GM12878 (cell line): ENCODE measurements around the gene ANKRD17. TPM values are rescaled to one million over a fixed set of nuclear protein-coding genes. Genes with fewer than 3 reads are reported as not detected.
A peak's percentile ranks its signal among the peaks of the same experiment; 100 is the strongest.

Experiments
- ATAC-seq: fragments of 200-7000 bp; cut with Tn5 transposase; 3 replicates; pipeline ENCODE4 v1.9.1; 2020; ENCODE audit warnings: mild to moderate bottlenecking, moderate library complexity
- BruUV-seq: library from RNA; stranded (reverse); fragments of 400-500 nt; replicated peaks from 2 replicates; lab custom pipeline; 2021; lab: Mats Ljungman, UMichigan
- CTCF ChIA-PET: fragments of 300-600 bp; sonication (Branson Sonifier 250); formaldehyde crosslinking; extraction: SDS; loops from one replicate; lab custom pipeline; 2021; ENCODE audit warnings: inconsistent platforms; lab: Yijun Ruan, JAX
- POLR2A ChIA-PET: fragments of 350-600 bp; formaldehyde crosslinking; extraction: SDS; loops from one replicate; lab custom pipeline; 2021; ENCODE audit warnings: inconsistent platforms; lab: Charles Lee
- RAD21 ChIA-PET: fragments of 300-600 bp; sonication (Branson Sonifier 250); formaldehyde crosslinking; loops from one replicate; lab custom pipeline; 2023; ENCODE audit warnings: antibody characterized with exemption; ENCODE audit not compliant: unreplicated experiment; lab: Charles Lee
- SMC1A ChIA-PET: fragments of 300-600 bp; sonication (Branson Sonifier 250); formaldehyde crosslinking; loops from one replicate; lab custom pipeline; 2023; ENCODE audit not compliant: unreplicated experiment, uncharacterized antibody; lab: Charles Lee
- DNase-seq: peaks from one replicate; pipeline ENCODE4 v3.0.0-alpha.2; 2011; ENCODE audit warnings: low read depth, low spot score
- FAIRE-seq: peaks from 3 replicates; lab custom pipeline; 2011; peaks lifted over from hg19 to GRCh38; lab: Jason Lieb, UNC
- H2AFZ ChIP-seq: 2 replicates; pipeline ENCODE4 v1.6.0; 2011; ENCODE audit warnings: low read depth, low read length, control low read depth; ENCODE audit not compliant: control insufficient read depth
- H3K27ac ChIP-seq: 2 replicates; pipeline ENCODE4 v1.5.1; 2011; ENCODE audit warnings: control low read depth; ENCODE audit not compliant: control insufficient read depth, insufficient read depth
- H3K27me3 ChIP-seq, 2 experiments: replicated peaks in 1 of 2; 2 replicates each; pipeline versions ENCODE4 v1.6.0 to v1.6.1; 2011; ENCODE audit warnings: low read length in 1 of 2; ENCODE audit not compliant: control insufficient read depth in 2 of 2, insufficient read depth in 2 of 2
- H3K36me3 ChIP-seq, 2 experiments: 2 replicates each; pipeline ENCODE4 v1.5.1; 2011; ENCODE audit warnings: low read length in 1 of 2; ENCODE audit not compliant: control insufficient read depth in 2 of 2, insufficient read depth in 2 of 2
- H3K4me1 ChIP-seq: 2 replicates; pipeline ENCODE4 v1.6.1; 2011; ENCODE audit warnings: mild to moderate bottlenecking, low read length, moderate library complexity, mixed read lengths; ENCODE audit not compliant: control insufficient read depth, insufficient read depth
- H3K4me2 ChIP-seq: 2 replicates; pipeline ENCODE4 v1.6.0; 2011; ENCODE audit warnings: control low read depth; ENCODE audit not compliant: control insufficient read depth, insufficient read depth
- H3K4me3 ChIP-seq: fragments of 200-600 bp; sonication (generic); 2 replicates; pipeline ENCODE4 v1.5.1; 2016
- H3K79me2 ChIP-seq: 2 replicates; pipeline ENCODE4 v1.6.0; 2011; ENCODE audit warnings: low read length; ENCODE audit not compliant: control insufficient read depth, insufficient read depth
- H3K9ac ChIP-seq: 2 replicates; pipeline ENCODE4 v1.8.0; 2011; ENCODE audit warnings: low read length, control low read depth, mixed read lengths; ENCODE audit not compliant: control insufficient read depth, insufficient read depth
- H3K9me3 ChIP-seq: replicated peaks from 3 replicates; pipeline ENCODE4 v1.5.1; 2011; ENCODE audit warnings: mild to moderate bottlenecking, low read length; ENCODE audit not compliant: control insufficient read depth, insufficient read depth
- H4K20me1 ChIP-seq: 2 replicates; pipeline ENCODE4 v1.6.0; 2011; ENCODE audit not compliant: control insufficient read depth, insufficient read depth
- BACH1 ChIP-seq: fragments of 450-650 bp; IDR thresholded peaks from 2 replicates; pipeline ENCODE4 v1.6.1; 2017; ENCODE audit warnings: mild to moderate bottlenecking, borderline replicate concordance
- BCL11A ChIP-seq: IDR thresholded peaks from 2 replicates; pipeline ENCODE4 v1.6.1; 2011; ENCODE audit warnings: low read depth, low read length
- CHD2 ChIP-seq: IDR thresholded peaks from 2 replicates; pipeline ENCODE4 v1.6.1; 2011; ENCODE audit warnings: low read depth, low read length, improper control_type of control experiment, borderline replicate concordance
- CREB1 ChIP-seq: IDR thresholded peaks from 2 replicates; pipeline ENCODE4 v1.6.1; 2012; ENCODE audit warnings: low read depth, mild to moderate bottlenecking, inconsistent platforms
- ESRRA ChIP-seq: IDR thresholded peaks from 2 replicates; pipeline ENCODE4 v1.6.1; 2012; ENCODE audit warnings: mild to moderate bottlenecking, low read length, improper control_type of control experiment
- HCFC1 ChIP-seq: fragments of 150-350 bp; IDR thresholded peaks from 2 replicates; pipeline ENCODE4 v1.6.1; 2014; ENCODE audit warnings: low read length
- HDAC6 ChIP-seq: fragments of 200-600 bp; sonication (generic); IDR thresholded peaks from one replicate; pipeline ENCODE4 v1.8.0; 2017; ENCODE audit warnings: antibody characterized with exemption; ENCODE audit not compliant: unreplicated experiment
- IKZF1 ChIP-seq: fragments of 450-650 bp; conservative IDR thresholded peaks from 2 replicates; pipeline ENCODE4 v1.6.1; 2017; ENCODE audit warnings: antibody characterized with exemption, mild to moderate bottlenecking
- JUND ChIP-seq: IDR thresholded peaks from 2 replicates; pipeline ENCODE4 v1.6.1; 2012; ENCODE audit warnings: low read depth, mild to moderate bottlenecking, low read length, improper control_type of control experiment, moderate library complexity
- KAT2A ChIP-seq: conservative IDR thresholded peaks from 2 replicates; pipeline ENCODE4 v1.6.1; 2011; ENCODE audit warnings: low read depth, low read length; ENCODE audit not compliant: control insufficient read depth
- MEF2A ChIP-seq: IDR thresholded peaks from 2 replicates; pipeline ENCODE4 v1.6.1; 2011; ENCODE audit warnings: low read depth, mild to moderate bottlenecking, low read length, moderate library complexity; ENCODE audit not compliant: insufficient read depth
- MXI1 ChIP-seq: fragments of 150-350 bp; IDR thresholded peaks from 2 replicates; pipeline ENCODE4 v1.6.1; 2011; ENCODE audit warnings: low read depth, mild to moderate bottlenecking, inconsistent platforms, low read length, improper control_type of control experiment
- NFXL1 ChIP-seq: fragments of 450-650 bp; IDR thresholded peaks from 2 replicates; pipeline ENCODE4 v1.6.1; 2017; ENCODE audit warnings: antibody characterized with exemption, mild to moderate bottlenecking, borderline replicate concordance
- NFYB ChIP-seq: IDR thresholded peaks from 2 replicates; pipeline ENCODE4 v1.6.1; 2011; ENCODE audit warnings: low read depth, mild to moderate bottlenecking, low read length, improper control_type of control experiment, moderate library complexity; ENCODE audit not compliant: insufficient read depth
- POLR2A ChIP-seq: IDR thresholded peaks from 2 replicates; pipeline ENCODE4 v1.6.1; 2011; ENCODE audit warnings: low read depth, mild to moderate bottlenecking, low read length
- POLR2AphosphoS2 ChIP-seq: IDR thresholded peaks from 2 replicates; pipeline ENCODE4 v1.6.1; 2011; ENCODE audit warnings: low read depth, mild to moderate bottlenecking, low read length, improper control_type of control experiment, moderate library complexity
- RCOR1 ChIP-seq: conservative IDR thresholded peaks from 2 replicates; pipeline ENCODE4 v1.6.1; 2012; ENCODE audit warnings: low read depth, low read length, improper control_type of control experiment
- RUNX3 ChIP-seq: IDR thresholded peaks from 2 replicates; pipeline ENCODE4 v1.6.1; 2012; ENCODE audit warnings: low read length, inconsistent platforms
- SMAD5 ChIP-seq: IDR thresholded peaks from 2 replicates; pipeline ENCODE4 v1.6.1; 2016; ENCODE audit warnings: antibody characterized with exemption, low read depth
- SMC3 ChIP-seq: IDR thresholded peaks from 2 replicates; pipeline ENCODE4 v1.6.1; 2011; ENCODE audit warnings: low read length, improper control_type of control experiment, borderline replicate concordance
- SP1 ChIP-seq: IDR thresholded peaks from one replicate; pipeline ENCODE4 v1.6.1; 2011; ENCODE audit warnings: low read depth, low read length
- SPI1 ChIP-seq: IDR thresholded peaks from 2 replicates; pipeline ENCODE4 v1.6.1; 2011; ENCODE audit warnings: low read depth, mild to moderate bottlenecking, low read length, moderate library complexity, borderline replicate concordance; ENCODE audit not compliant: insufficient read depth
- TCF3 ChIP-seq: IDR thresholded peaks from 2 replicates; pipeline ENCODE4 v1.6.1; 2012; ENCODE audit warnings: low read depth, mild to moderate bottlenecking, low read length, borderline replicate concordance; ENCODE audit not compliant: insufficient read depth
- WRNIP1 ChIP-seq: IDR thresholded peaks from 2 replicates; pipeline ENCODE4 v1.6.1; 2011; ENCODE audit warnings: low read depth, low read length, improper control_type of control experiment, borderline replicate concordance
- ZNF207 ChIP-seq: fragments of 450-650 bp; IDR thresholded peaks from 2 replicates; pipeline ENCODE4 v1.6.1; 2014; ENCODE audit warnings: antibody characterized with exemption, mild to moderate bottlenecking, borderline replicate concordance
- ZNF217 ChIP-seq: fragments of 450-650 bp; IDR thresholded peaks from 2 replicates; pipeline ENCODE4 v1.6.1; 2017; ENCODE audit warnings: antibody characterized with exemption, mild to moderate bottlenecking
- ZNF24 ChIP-seq: fragments of 450-650 bp; IDR thresholded peaks from 2 replicates; pipeline ENCODE4 v1.6.1; 2017; ENCODE audit warnings: antibody characterized with exemption, mild to moderate bottlenecking
- ZNF274 ChIP-seq: IDR thresholded peaks from one replicate; pipeline ENCODE4 v1.8.0; 2011; ENCODE audit not compliant: insufficient read length, insufficient read depth
- WGBS: methylation state at CpG from one replicate; pipeline ENCODE4 v1.1.6; 2016; ENCODE audit warnings: low lambda C conversion rate; ENCODE audit not compliant: insufficient replicate concordance, insufficient coverage; ENCODE audit errors: missing lambda C conversion rate; 5-methylcytosine and 5-hydroxymethylcytosine counted together
- in situ Hi-C: fragments of 300-500 bp; cut with MboI; formaldehyde crosslinking; loops from 9 replicates; pipeline ENCODE4 v1.14.3; 2018; ENCODE audit warnings: mixed read lengths
- intact Hi-C: fragments of 100-400 bp; cut with micrococcal nuclease; formaldehyde crosslinking; loops from one replicate; pipeline ENCODE4 v1.14.2; 2022; ENCODE audit not compliant: unreplicated experiment
- polyA plus RNA-seq, 11 experiments: library from polyadenylated mRNA; depleted of rRNA in 4 of 11; unstranded in 6 of 11; stranded (reverse) in 5 of 11; fragments of >200 nt; fragmentation: Nextera tagmentation in 4 of 11; fragmentation: Illumina TruSeq in 1 of 11; extraction: Ambion mirVana in 4 of 11; extraction: Trizol in 1 of 11; gene quantifications; 1 replicate in 1 of 11; 2 replicates in 10 of 11; pipeline versions ENCODE4 v1.2.1 to v1.2.3, GENCODE V29; 2011 to 2016; ENCODE audit warnings: inconsistent platforms in 2 of 11, missing spikeins in 2 of 11, low read depth in 1 of 11
- total RNA-seq, 4 experiments: library from RNA; depleted of rRNA in 3 of 4; stranded (reverse); fragments of >200 nt in 3 of 4; fragmentation: Illumina TruSeq in 1 of 4; extraction: Trizol in 1 of 4; gene quantifications; 2 replicates each; pipeline versions ENCODE4 v1.2.1 to v1.2.3, GENCODE V29; 2013 to 2021
- TF ChIP-seq, protein P1 (sequence below): fragments of 450-650 bp; IDR thresholded peaks from 2 replicates; pipeline ENCODE4 v1.6.1; 2016; ENCODE audit warnings: mild to moderate bottlenecking

The ANKRD17 gene
- total and polyA plus RNA-seq, 10 of the 15 experiments (the other 5 are each of a cell fraction or from before 2014, with no cell fraction given) = 11.7 to 46.5 (median 32.6) TPM

DNA sequence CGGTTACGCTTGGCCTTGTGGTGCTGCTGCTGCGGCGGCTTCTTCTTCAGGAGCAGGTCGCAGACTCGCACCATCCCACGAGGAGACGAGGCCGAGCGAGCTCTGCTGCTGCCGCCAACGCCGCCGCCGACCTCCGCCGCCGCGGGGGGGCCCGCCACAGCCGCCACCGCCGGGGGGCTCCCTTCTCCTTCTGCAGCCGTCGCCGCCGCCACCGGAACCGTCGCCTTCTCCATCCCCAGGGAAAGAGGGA lies 237 bp downstream of the ANKRD17 start:
- peak; percentile 31 for ATAC-seq
- FAIRE-seq = no peak
- in situ Hi-C loops = no loop called here
- TF ChIP-seq IKZF1 = 0 out of 2 replicates have a peak, but pooled peaks have one; percentile 2
- TF ChIP-seq NFXL1 = no peak
- TF ChIP-seq RCOR1 = no peak
- TF ChIP-seq CHD2 = no peak
- TF ChIP-seq TCF3 = peak; percentile 16; the same call in 1 of the 2 replicates
- 0 out of 2 replicates have a peak, but pooled peaks have one; percentile 38 for TF ChIP-seq ZNF207
- no peak for TF ChIP-seq MEF2A
- TF ChIP-seq, protein P1, sequence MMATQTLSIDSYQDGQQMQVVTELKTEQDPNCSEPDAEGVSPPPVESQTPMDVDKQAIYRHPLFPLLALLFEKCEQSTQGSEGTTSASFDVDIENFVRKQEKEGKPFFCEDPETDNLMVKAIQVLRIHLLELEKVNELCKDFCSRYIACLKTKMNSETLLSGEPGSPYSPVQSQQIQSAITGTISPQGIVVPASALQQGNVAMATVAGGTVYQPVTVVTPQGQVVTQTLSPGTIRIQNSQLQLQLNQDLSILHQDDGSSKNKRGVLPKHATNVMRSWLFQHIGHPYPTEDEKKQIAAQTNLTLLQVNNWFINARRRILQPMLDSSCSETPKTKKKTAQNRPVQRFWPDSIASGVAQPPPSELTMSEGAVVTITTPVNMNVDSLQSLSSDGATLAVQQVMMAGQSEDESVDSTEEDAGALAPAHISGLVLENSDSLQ = no peak
- no peak for TF ChIP-seq RUNX3
- TF ChIP-seq ZNF217 = 0 out of 2 replicates have a peak, but pooled peaks have one; percentile 21
- TF ChIP-seq SPI1 = no peak
- TF ChIP-seq SP1 = no peak
- TF ChIP-seq SMAD5 = no peak
- TF ChIP-seq ZNF24 = peak; percentile 52; the same call in 1 of the 2 replicates
- no peak for TF ChIP-seq SMC3
- no peak for TF ChIP-seq BCL11A
- TF ChIP-seq ZNF274 = no peak
- no peak for TF ChIP-seq ESRRA
- TF ChIP-seq JUND = no peak
- peak; percentile 47; the same call in 1 of the 2 replicates for TF ChIP-seq BACH1
- no peak for TF ChIP-seq WRNIP1
- TF ChIP-seq POLR2A = no peak; the same call in 1 of the 2 replicates
- no peak for TF ChIP-seq NFYB
- no peak for TF ChIP-seq HDAC6
- TF ChIP-seq MXI1 = 0 out of 2 replicates have a peak, but pooled peaks have one; percentile 17
- TF ChIP-seq KAT2A = no peak
- no peak; the same call in 1 of the 2 replicates for TF ChIP-seq POLR2AphosphoS2
- no peak for TF ChIP-seq CREB1
- no peak for TF ChIP-seq HCFC1

More for the DNA sequence above, 237 bp downstream of the ANKRD17 start:
- intact Hi-C loops = loop anchor here (2.0 to 10.0 kb wide), 4 partner anchors 50 to 336 kb away; no protein-coding TSS in a partner anchor
- no peaks in the 10 kb centered on the region for H3K4me1 ChIP-seq
- H3K27ac ChIP-seq = peak overlapping the region; percentile 95
- H3K79me2 ChIP-seq = peaks cover 73% of the 10 kb centered on the region
- H3K36me3 ChIP-seq = no peaks in the 10 kb centered on the region; a peak in 1 of 4 replicates
- BruUV-seq = no TSS peak
- ChIA-PET SMC1A (interaction anchor here (0.7 to 3.4 kb wide), 6 partner anchors 10 to 360 kb away, joined by 3 to 12 read pairs (median 5); no protein-coding TSS in a partner anchor), POLR2A (interaction anchor here (1.2 to 4.0 kb wide), 4 partner anchors 169 to 343 kb away, joined by 3 to 27 read pairs (median 4); partner anchors contain the start of gene COX18), CTCF (interaction anchor here (0.7 to 4.7 kb wide), 8 partner anchors 14 to 220 kb away, joined by 3 to 41 read pairs (median 6); no protein-coding TSS in a partner anchor), RAD21 (interaction anchor here (0.8 to 4.3 kb wide), 8 partner anchors 35 to 396 kb away, joined by 3 to 17 read pairs (median 4); partner anchors contain the start of gene COX18)
- H3K4me3 ChIP-seq = peak overlapping the region; percentile 87
- no peaks in the 10 kb centered on the region for H3K9me3 ChIP-seq
- no peaks in the 10 kb centered on the region for H3K27me3 ChIP-seq
- H3K9ac ChIP-seq = peak overlapping the region; percentile 87
- under 1% methylated on average over 18 of the region's 30 CpGs for WGBS
- peak overlapping the region; percentile 90 for H2AFZ ChIP-seq
- peak overlapping the region; percentile 45; the same call in 1 of the 2 replicates for H3K4me2 ChIP-seq
- DNase-seq = no peak
- H4K20me1 ChIP-seq = no peaks in the 10 kb centered on the region
